GM21786 (cell line): ENCODE results near the gene ADORA1.

ENCODE experiments used
- ATAC-seq: cut with Tn5 transposase; IDR thresholded peaks from one replicate; pipeline ENCODE4 v1.9.1; 2021; ENCODE audit not compliant: unreplicated experiment

The ADORA1 gene

DNA sequence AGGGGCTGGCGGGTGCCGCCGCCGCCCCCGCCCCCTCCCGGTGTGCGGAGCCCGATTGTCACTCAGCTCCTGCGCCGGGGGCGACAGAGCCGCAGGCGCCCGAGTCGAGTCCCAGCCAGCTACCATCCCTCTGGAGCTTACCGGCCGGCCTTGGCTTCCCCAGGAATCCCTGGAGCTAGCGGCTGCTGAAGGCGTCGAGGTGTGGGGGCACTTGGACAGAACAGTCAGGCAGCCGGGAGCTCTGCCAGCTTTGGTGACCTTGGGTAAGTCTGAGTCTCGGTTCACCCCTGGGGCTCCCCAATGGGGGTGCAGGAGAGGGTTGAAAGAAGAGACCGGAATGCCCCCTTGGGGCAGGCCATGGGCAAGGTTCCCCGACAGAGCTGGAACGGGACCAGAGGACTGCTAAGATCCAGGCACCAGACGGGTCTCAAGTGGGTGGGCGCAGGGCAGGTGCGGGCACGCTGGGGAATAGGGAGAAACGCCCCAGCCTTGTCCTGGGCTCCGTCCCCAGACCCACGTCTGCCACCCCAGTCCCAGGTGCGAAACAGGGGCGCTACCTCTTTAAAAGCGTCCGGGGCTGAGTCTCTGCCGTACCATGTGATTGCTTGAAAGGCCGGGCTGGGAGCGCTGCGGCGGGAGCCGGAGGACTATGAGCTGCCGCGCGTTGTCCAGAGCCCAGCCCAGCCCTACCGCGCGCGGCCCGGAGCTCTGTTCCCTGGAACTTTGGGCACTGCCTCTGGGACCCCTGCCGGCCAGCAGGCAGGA, at the start of gene ADORA1:
ADORA1 (plus strand) TSS at position 61 of the 765 bp plus-strand sequence. CDS start 1,116 bp downstream, outside the sequence.
- ATAC-seq: no peak

DNA sequence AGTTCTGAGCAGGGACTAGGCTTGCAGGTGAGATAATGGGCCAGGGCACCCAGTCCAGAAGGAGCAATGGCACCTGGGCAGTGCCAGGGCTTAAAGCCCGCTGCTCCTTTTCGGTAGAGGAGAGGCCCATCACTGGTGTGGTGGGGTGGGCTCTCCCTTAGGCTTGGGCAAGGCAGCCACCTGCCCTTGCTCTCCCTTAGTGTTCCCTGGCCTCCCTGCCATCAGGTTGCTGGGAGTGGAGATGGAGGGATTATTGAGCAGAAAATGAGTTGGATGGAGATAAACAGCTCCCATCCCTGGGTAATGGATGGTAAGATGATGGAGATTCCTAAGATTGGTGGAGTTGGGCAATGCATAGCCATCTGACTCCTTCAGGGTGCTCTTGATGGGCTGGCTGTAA, 49.6 kb upstream of the ADORA1 start:
- ATAC-seq: no peak

DNA sequence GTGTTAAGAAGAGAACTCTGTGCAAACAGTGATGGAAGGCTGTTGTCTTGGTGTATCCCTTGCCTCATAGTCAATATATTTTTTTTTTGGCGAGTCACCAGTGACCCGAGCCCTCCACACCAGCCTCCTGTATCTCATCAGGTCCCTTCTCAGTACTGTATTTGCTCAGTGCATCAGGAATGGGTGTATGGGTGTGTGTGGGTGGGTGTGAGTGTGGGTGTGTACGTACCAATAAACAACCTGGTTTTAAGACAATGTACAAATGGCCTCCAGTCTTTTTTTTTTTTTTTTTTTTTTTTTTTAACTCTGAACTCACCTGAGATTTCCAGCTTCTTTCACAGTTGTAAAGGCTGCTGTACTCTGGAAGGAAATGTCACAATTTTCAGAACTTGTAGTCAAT, 49.0 kb upstream of the ADORA1 start:
- ATAC-seq: no peak

DNA sequence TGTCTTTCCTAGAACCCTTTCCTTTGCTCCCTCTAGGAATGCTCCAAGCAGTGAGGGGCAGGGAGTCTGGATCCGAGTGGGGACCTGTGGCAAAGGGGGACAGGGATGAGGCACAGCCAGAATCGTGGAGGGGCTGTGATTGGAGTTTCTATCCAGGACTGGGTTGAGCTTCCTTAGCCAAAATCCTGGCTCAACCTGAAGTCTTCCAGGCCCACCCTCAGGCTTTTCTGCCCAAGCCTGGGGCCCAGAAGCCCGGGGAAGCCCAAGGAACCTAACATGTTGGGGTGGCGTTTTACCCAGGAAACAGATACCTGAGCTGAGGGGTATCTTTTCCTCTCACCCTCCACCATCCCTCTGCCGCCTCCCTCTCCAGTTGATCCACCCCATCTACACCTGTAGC, 47.1 kb upstream of the ADORA1 start:
- no peak for ATAC-seq

DNA sequence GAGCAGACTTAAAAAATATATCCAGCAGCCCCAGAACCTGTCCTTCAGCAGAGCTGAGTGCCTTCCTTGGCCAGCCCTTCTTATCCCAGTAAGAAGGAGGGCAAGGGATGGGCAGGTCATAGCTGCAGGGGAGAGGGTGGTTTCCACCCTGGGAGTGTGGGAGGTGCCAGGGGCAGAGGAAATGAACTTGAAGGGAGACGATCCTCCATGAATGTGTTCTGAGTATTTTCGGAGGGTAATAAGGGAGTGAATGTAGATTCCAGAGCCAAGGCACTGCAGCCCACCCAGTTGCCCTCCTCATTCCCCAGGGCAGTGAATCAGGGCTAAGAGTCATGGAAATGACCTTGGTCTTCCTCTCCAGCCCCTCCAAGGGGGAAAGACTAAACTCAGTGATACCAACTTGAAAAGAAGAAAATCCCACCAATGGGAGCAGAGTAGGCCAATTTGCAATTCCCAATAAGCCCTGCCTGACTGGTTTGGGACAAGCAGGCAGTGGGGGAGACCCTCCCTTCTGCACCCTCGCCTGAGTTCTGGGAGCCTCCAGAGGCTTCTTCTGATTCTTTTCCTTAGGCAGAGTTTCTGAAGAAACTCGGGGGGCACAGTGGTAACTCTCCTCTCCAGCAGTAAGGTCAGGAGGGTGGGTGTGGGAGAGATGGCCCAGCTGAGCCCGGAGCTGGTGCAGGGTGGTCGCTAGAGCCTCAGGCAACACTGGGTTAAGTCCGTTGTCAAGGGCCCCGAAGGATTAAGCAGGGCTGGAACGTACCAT, 45.9 kb upstream of the ADORA1 start:
- ATAC-seq: no peak

DNA sequence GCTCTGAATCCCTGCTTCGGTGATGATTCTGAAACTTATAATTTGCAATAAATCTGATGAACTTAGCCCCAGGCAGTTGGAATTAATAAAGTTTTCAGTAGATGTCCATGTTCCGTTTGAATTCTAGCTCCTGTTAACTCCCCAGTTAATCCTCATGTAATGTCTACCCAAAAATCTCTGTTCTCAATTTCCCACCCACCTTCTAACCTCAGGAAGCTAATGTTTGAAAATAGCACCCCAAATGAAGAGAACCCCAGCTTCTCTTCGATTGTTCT, 45.4 kb upstream of the ADORA1 start:
- no peak for ATAC-seq

DNA sequence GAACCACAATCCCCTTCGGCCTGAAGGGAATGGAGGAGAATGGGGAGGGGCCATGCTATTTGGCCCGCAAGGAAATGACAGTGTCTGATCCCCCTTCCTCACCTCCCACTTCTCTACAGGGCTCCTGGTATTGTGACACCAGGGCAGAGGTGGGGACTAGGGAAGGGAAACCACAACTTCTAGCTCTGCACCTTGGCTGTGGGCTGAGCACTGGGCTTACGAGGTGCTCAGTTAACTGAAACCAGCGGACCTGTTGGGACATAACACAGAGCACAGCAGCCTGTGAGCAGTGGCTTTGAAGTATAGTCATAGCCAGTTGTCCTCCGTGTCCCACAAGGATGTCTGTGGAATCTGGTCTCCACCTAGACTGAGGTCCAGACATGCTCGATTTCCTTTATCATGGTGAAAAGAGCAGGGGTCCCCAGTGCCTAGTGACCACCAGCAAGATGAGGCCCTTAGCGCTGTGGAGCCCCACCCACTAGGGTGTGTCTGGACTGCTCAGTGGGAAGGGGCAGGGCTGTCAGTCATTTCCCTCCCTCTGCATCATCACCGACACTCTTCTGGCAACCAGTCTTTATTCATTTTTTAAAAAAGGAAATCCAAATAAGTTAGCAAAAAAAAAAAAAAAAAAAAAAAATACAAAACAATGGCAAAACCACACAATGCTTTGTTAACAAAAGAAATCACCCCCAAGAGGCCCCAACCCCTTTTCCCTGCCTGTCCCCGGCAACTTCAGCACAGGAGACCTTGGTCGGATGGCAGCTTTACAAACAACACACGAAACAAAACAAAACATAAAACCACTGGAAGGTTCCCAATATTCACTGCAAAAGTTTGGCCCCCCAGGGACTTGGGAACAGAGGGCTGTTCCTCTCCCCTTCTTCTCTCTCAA, 44.7 kb upstream of the ADORA1 start:
- no peak for ATAC-seq

DNA sequence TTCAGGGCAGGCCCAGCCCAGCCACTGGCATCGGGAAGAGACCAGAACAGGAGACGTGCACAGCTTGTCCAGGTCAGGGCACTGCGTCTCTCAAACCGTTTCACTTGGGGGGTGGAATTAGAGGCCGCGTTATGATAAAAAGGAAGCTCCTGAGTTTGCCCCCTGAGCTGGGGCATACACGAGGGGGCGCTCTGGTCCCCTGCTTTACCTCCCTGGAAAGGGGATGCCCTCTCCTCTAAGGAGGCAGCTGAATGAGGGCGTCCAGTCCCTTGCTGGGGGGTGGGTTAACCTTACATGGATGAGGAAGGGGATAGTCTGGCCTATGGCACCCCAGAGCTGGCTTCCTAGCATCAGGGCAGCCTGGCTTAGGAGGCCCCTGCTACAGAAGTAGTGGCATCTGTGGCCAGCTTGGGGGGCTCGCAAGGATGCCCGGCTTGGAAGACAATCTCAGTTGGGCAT, 44.0 kb upstream of the ADORA1 start:
- ATAC-seq: no peak

DNA sequence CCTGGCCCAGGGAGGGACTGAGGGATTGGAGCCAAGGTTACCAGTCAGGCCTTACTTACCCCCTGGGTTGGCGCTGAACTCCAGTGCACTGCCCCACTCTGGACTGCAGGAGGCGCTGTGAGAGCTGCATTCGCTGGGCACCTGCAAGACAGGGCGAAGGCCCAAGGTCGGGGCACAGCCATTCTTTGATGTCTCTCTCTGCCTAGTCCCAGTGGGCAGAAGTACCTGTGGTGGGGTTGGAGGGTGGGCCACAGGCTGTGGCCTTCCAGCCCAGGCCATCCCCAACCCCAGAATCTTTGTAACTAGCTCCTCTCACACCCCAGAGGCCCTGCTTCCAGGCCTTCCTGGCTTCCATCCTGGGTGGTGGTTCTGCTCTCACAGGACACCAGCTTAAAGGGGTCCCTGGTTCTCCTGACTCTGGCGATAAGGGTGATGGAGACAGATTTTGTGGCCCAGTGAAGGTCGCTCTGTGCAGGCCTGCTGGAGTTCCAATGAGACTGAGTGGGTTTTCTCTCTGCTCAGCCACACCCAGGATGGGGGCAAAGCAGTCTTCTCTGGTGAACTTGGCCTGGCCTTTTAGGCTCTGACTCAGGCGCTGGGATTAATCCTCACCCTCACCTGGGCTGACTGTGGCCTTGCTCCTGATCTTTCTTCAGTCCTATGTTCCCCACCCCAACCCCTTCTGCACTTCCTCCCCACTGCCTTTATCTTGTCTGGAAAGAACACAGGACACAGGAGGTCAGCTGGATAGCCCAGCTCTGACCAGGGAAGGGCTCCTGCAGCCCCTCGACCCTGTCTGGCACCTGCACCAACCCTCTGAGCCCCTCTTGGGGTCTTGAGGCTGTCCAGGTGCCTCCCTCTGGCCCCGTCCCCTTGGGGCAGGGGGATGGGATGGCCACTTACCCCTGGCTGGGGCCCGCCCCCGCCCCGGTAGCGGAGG, 42.7 kb upstream of the ADORA1 start:
- no peak for ATAC-seq

DNA sequence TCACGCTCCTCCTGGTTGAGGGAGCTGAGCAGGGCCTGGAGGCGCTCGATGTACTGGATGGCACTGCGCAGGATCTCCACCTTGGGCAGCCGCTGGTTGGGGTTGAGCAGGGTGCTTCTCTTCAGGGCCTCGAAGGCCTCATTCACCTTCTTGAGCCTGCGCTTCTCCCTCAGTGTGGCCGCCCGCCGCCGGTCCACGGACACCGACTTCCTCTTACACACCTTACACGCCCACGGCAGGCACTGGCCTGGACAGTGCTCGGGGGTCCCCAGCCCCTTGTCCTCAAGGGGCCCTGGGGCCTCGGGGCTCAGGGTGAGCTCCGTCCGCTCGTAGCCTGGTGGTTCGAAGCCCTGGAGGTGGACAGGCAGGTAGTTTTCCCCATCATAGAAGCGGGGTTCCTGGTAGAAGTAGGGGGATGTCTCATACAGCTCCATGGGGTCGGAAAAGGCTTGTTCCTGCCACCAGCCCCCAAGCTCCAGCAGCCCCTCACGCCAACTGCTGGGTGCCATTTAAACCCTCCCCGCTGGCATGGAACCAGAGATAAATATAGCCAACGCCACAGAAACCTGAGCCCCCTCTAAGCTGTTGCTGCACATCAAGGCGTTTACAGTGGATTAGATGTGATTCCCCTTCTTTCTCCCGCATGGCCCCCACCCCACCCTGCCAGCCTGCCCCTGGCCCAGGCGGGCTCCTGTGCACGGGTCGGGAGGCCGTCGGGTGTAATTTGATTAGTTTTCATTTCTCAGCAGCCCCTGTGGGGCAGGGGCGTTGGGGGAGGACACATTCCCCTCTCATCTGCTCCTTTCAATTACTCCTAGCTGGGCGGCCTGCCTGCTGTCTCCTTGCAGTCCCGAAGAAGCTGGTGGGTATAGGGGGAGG, 41.8 kb upstream of the ADORA1 start, which contains the start of gene MYOG:
MYOG (minus strand) TSS at position 485 of the 879 bp plus-strand sequence; CDS start at position 434, 51 bp downstream.
- no peak for ATAC-seq

DNA sequence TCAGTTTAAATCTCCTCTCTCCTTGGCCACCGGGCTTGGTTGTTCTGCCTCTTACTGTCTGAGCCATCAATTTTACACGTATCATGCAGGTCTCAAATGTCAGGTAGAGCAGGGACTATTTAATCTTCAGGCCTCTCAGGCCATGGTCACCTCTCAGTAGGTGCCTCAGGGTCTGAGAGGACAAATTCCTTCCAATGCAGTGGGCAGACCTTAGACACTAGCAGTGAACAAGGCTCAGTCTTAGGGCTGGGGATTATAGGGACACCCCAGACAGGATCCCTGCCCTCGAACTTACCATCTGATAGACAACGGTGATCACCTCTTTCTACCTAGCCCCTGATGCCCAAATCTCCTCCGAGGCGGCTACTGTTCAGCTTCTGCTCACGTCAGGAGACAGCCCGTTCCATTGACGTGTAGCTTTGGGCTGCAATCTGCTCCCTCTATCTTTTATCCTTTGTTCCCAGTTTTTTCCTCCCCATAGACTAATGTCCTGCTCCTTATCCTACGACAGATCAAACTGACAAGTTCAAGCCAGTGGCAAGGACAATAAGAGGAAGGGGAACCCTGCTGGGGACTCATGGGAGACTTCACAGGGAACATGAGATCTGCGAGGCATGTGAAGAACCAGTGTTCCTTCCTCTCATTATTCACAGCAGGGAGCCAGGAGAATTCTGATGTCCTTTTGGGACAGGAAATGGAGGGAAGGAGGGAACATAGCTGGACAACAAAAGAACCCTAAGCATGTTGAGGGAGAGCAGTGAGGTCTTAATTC, 40.3 kb upstream of the ADORA1 start:
- ATAC-seq: no peak

DNA sequence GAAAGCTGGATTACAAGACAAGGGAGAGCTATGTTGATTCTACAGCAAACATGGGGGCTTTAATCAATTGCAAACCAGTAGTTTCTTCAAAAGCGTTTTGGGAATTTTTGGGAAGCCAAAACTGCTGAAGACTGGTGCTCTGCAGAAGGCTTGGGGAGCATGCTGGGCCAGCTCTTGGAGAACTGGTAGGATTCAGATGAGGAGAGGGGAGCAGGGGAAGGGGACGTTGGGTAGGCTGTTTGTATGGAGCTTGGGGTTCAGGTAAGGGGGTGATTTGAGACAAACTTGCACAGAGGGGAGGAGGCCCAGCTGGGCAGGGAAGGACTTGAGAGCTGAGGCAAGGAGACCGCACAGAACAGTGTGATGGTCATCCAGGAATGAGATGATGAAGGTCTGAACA, 39.1 kb upstream of the ADORA1 start:
- ATAC-seq: no peak

DNA sequence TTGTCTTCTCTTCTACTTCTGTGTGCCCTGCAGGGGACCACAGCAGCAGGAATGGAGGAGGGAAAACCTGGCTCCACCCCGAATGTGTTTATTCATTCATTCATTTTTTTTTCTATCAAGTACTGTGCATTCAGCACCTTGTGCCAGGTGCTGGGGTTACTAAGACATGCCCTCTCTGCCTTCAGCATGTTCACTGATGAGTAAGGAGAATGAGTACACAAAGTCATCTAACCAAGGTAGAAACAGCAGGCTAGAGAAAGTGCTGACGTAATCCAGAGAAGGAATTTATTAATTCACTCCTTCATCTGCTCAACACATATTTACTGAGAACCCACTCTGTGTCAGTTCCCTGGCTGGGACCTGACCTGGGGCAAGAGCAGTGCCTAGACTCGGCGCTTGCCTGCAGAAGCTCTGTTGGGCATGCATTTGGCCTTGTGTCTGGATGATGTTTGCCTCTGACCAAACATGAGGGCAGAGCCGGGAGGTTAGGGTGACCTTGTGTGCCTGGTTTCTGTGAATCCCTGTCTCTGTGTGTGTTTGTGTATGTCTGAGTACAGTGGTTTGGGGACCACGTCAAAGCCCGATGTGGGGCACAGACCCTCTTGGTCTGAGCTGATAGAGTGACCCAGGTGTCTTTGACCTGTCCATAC, 38.4 kb upstream of the ADORA1 start:
- ATAC-seq: no peak

DNA sequence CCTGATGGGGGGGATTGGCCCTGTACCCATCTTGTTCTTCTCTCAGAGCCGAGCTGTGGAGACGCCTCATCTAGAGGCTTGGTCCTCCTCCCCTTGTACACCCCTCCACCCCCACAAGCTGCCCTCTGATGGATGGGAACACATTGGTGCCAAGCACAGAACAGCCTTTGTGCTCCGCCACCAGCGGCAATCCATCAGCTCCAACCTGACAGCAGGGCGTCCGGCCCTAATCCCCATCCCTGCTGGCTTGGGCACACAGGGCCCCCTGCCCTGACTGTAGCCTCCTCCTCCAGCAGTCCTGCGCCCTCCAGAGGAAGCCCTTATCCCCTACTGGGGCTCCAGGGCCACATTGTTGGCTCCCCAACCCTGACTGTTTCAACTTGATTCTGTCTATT, 37.9 kb upstream of the ADORA1 start:
- no peak for ATAC-seq

DNA sequence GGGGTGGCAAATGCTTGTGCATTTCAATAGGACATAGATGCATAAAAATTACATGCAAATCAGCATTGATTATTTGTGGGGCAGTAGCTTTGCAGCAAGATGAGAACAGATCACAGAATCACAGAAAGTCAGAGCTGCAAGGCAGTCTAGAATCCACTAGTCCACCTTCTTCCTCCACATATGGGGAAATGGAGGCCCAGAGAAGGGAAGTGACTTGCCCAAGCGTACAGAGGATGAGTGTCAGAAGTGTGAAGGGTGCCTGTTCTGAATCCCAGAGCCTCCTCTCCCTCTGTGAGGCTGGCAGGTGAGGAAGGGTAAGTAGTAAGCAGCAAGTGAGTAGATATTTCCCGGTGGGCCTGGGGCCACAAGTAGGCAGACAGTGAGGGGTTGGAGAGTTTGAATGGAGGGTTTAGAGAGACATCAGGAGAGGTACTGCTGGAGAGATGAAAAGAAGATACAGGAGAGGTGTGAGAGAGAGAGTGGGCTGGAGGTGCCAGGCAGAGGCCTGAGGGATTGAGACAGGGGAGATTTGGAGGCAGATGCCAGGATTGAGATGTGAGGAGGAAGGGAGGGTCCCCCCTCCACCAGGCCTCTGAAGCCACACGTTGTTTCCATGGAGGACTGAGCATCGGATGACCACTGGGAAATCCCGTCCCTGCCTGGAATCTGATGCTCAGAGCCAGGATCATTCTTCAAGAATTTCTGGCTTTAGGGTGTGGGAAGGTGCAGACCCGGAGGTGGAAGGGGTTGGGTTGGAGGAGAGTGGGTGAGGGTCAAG, 36.9 kb upstream of the ADORA1 start:
- no peak for ATAC-seq

DNA sequence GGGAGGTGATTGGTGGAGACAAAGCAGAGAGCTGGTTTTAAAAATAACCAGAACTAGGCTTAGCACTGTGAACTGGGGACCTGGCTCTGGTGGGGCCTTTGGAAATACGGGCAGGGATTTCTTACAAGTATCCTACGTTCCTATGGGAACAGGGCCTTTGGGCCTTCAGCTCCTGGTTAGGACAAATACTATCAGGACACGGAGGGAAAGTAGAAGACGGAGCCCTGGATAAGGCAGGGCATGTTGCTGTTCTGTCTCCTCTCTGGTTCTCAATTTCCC, 36.4 kb upstream of the ADORA1 start:
- ATAC-seq: no peak

DNA sequence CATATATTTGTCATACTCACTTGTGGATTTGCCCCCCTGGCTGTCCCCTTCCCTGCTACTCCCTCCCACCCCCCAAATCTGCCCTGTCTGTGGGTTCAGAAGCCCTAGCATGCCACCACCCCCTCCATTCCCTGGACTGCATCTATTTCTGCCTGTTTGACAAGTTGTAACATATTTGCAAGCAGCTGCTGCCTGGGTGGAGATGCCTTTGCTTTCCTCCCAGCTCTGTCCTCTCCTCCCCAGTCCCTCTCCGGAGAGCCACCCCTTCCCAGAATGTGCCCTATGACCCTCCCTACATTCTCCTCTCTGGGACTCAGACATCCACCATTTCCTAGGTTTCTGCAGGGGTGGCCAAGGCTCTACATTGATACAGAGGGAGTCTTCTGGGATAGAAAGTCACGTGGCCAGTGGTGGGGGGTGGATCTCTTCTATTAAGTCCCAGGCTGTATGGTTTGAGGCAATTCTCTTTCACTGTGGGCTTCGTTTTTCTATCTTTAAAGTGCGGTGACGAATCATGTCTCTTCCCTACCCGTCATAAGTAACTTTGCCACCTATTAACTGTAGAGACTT, 35.7 kb upstream of the ADORA1 start:
- ATAC-seq: no peak
